SU-DHL-6 (cell line): Measurements from ENCODE around the gene CASP8AP2.
"Not testable (repeated sequence)": the region's sequence is repeated elsewhere in the genome, so short reads cannot be mapped to it uniquely, and the experiment has no call there.

Source experiments
- EZH2phosphoT487 ChIP-seq: fragments of 200-600 bp; sonication (generic), shearing (Covaris generic); conservative IDR thresholded peaks from 2 replicates; pipeline ENCODE4 v1.6.1; 2018; ENCODE audit warnings: mild to moderate bottlenecking, antibody characterized with exemption, low read length, moderate library complexity, mixed read lengths
- TF ChIP-seq, protein P1 (sequence below): fragments of 200-600 bp; sonication (generic); IDR thresholded peaks from one replicate; pipeline ENCODE4 v1.5.1; 2017; ENCODE audit warnings: antibody characterized with exemption, mild to moderate bottlenecking, low read length, moderate library complexity; ENCODE audit not compliant: insufficient read depth, poor library complexity, severe bottlenecking

DNA sequence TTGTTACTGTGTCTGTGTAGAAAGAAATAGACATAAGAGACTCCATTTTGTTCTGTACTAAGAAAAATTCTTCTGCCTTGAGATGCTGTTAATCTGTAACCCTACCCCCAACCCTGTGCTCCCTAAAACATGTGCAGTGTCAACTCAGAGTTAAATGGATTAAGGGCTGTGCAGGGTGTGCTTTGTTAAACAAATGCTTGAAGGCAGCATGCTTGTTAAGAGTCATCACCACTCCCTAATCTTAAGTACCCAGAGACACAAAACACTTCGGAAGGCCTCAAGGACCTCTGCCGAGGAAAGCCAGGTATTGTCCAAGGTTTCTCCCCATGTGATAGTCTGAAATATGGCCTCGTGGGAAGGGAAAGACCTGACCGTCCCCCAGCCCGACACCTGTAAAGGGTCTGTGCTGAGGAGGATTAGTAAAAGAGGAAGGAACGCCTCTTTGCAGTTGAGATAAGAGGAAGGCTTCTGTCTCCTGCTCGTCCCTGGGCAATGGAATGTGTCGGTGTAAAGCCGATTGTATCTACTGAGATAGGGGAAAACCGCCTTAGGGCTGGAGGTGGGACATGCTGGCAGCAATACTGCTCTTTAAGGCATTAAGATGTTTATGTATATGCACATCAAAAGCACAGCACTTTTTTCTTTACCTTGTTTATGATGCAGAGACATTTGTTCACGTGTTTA, 61.3 kb downstream of the CASP8AP2 start:
- TF ChIP-seq, protein P1, sequence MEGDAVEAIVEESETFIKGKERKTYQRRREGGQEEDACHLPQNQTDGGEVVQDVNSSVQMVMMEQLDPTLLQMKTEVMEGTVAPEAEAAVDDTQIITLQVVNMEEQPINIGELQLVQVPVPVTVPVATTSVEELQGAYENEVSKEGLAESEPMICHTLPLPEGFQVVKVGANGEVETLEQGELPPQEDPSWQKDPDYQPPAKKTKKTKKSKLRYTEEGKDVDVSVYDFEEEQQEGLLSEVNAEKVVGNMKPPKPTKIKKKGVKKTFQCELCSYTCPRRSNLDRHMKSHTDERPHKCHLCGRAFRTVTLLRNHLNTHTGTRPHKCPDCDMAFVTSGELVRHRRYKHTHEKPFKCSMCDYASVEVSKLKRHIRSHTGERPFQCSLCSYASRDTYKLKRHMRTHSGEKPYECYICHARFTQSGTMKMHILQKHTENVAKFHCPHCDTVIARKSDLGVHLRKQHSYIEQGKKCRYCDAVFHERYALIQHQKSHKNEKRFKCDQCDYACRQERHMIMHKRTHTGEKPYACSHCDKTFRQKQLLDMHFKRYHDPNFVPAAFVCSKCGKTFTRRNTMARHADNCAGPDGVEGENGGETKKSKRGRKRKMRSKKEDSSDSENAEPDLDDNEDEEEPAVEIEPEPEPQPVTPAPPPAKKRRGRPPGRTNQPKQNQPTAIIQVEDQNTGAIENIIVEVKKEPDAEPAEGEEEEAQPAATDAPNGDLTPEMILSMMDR = not testable (repeated sequence)
- not testable (repeated sequence) for TF ChIP-seq EZH2phosphoT487
